H1 (cell line): ENCODE data around the gene CEP57. TPM values are rescaled to one million over a fixed set of nuclear protein-coding genes. Genes with fewer than 3 reads are reported as not detected.

Experiments
- EGR1 ChIP-seq: IDR thresholded peaks from 2 replicates; pipeline ENCODE4 v1.6.1; 2011; ENCODE audit warnings: low read depth, low read length, borderline replicate concordance
- FOSL1 ChIP-seq: IDR thresholded peaks from 2 replicates; pipeline ENCODE4 v1.6.1; 2011; ENCODE audit warnings: mild to moderate bottlenecking, low read depth, low read length, moderate library complexity; ENCODE audit not compliant: insufficient read depth
- RFX5 ChIP-seq: IDR thresholded peaks from 2 replicates; pipeline ENCODE4 v1.6.1; 2011; ENCODE audit warnings: low read depth, low read length, improper control_type of control experiment, borderline replicate concordance
- SIN3A ChIP-seq, 2 experiments: IDR thresholded peaks in 1 of 2; conservative IDR thresholded peaks in 1 of 2; 2 replicates each; pipeline ENCODE4 v1.6.1; 2011 to 2012; ENCODE audit warnings: low read length in 2 of 2, improper control_type of control experiment in 1 of 2, low read depth in 1 of 2, mild to moderate bottlenecking in 1 of 2
- SUZ12 ChIP-seq: fragments of 200-600 bp; sonication (generic); IDR thresholded peaks from 2 replicates; pipeline ENCODE4 v1.6.1; 2012; ENCODE audit warnings: mild to moderate bottlenecking, inconsistent platforms, low read length, moderate library complexity, mixed read lengths
- TAF7 ChIP-seq: optimal IDR thresholded peaks from 2 replicates; pipeline ENCODE3; 2011; ENCODE audit warnings: low read depth, mild to moderate bottlenecking, inconsistent platforms, low read length, moderate library complexity, borderline replicate concordance
- polyA plus RNA-seq, 7 experiments: library from polyadenylated mRNA; depleted of rRNA in 3 of 7; stranded (reverse) in 5 of 7; unstranded in 2 of 7; fragments of >200 nt in 5 of 7; fragments of 200-250 nt in 2 of 7; gene quantifications; 1 replicate in 5 of 7; 2 replicates in 1 of 7; 4 replicates in 1 of 7; pipeline versions ENCODE4 v1.2.1 to v1.2.3, GENCODE V29; 2011 to 2013; ENCODE audit warnings: missing spikeins in 2 of 7, mixed read lengths in 2 of 7
- small RNA-seq: library from polyadenylated mRNA; stranded (forward); fragments of <200 nt; extraction: miRNeasy Mini kit (QIAGEN cat#:217004); gene quantifications from one replicate; pipeline ENCODE3, GENCODE V24; 2013; ENCODE audit not compliant: insufficient read depth
- total RNA-seq: library from RNA; stranded (reverse); fragmentation: NEBNext Ultra II Directional; extraction: Animal tissue kit (Norgen Biotek cat#: 25700); gene quantifications from 2 replicates; pipeline ENCODE4 v1.2.1, GENCODE V29; 2021

Gene CEP57
- total and polyA plus RNA-seq, 2 of the 8 experiments (the other 6 are each of a cell fraction or from before 2014, with no cell fraction given), result 26.3 to 72.7 TPM

GRCh38 chr11:95877291-95877690, 87.0 kb downstream of the CEP57 start (continued):
- TF ChIP-seq SIN3A (conservative IDR thresholded peaks at IDR 0.05 in 1 of 2, IDR thresholded peaks at IDR 0.05 in 1 of 2; ENCODE audit: low read depth in 1 of 2, low read length in 2 of 2) (no peak), TAF7 (no peak), RFX5 (no peak), FOSL1 (no peak), SUZ12 (no peak), EGR1 (no peak)

Small RNA genes within 50 kb of the gene (small RNA-seq; reads per million reads assigned to genes)
- not detected for gene RNA5SP345

Other genes starting within 250 kb of the CEP57 start
- 22.3 and 25.2 TPM in 2 replicates for gene FAM76B, start 716 bp upstream of the CEP57 start, total RNA-seq
- 7.3 and 11.0 TPM in 2 replicates for gene FAM76B, start 716 bp upstream of the CEP57 start, polyA plus RNA-seq (2011; rRNA removed)
- gene MTMR2, start 133.6 kb downstream of the CEP57 start, total RNA-seq, result 49.2 and 52.9 TPM in 2 replicates
- 16.7 and 17.5 TPM in 2 replicates for gene MTMR2, start 133.6 kb downstream of the CEP57 start, polyA plus RNA-seq (2011; rRNA removed)